Thyroid gland (tissue), 4 donors: Measurements from ENCODE around the gene NMNAT2.

ENCODE experiments used
- POLR2A ChIP-seq, 2 donors: fragments of 450-650 bp; IDR thresholded peaks; one replicate each; pipeline ENCODE4 v1.6.1; 2017; ENCODE audit warnings: antibody characterized with exemption in 2 of 2, mild to moderate bottlenecking in 2 of 2, moderate library complexity in 1 of 2
- TF ChIP-seq, protein P1 (sequence below), 6 experiments: fragments of 200-600 bp in 3 of 6; fragments of 450-650 bp in 3 of 6; sonication (generic) in 3 of 6; IDR thresholded peaks; one replicate each; pipeline ENCODE4 v1.5.1; 2016 to 2019; ENCODE audit warnings: antibody characterized with exemption in 6 of 6, mild to moderate bottlenecking in 2 of 6, inconsistent platforms in 1 of 6, moderate library complexity in 1 of 6

DNA sequence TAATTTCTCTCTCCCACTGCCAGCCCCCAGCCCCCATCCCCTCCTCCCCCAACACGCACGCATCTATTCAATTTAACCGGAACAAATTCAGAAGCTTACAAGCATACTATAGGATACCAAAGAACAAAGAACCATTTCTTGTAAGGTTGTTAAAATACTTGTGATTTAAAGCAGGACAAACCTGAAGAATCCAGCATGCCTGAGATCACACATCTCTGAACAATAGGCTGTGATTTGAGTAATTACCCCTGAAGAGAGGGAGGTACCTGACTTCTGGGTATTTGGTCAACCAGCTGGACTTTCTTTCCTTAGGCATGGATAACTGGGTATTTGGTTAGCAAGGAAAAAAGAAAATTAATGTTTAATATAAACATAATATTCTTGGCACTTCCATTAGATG is 105.1 kb downstream of the NMNAT2 start:
- TF ChIP-seq, protein P1, sequence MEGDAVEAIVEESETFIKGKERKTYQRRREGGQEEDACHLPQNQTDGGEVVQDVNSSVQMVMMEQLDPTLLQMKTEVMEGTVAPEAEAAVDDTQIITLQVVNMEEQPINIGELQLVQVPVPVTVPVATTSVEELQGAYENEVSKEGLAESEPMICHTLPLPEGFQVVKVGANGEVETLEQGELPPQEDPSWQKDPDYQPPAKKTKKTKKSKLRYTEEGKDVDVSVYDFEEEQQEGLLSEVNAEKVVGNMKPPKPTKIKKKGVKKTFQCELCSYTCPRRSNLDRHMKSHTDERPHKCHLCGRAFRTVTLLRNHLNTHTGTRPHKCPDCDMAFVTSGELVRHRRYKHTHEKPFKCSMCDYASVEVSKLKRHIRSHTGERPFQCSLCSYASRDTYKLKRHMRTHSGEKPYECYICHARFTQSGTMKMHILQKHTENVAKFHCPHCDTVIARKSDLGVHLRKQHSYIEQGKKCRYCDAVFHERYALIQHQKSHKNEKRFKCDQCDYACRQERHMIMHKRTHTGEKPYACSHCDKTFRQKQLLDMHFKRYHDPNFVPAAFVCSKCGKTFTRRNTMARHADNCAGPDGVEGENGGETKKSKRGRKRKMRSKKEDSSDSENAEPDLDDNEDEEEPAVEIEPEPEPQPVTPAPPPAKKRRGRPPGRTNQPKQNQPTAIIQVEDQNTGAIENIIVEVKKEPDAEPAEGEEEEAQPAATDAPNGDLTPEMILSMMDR (IDR thresholded peaks at IDR 0.05) = no peak
- TF ChIP-seq POLR2A (IDR thresholded peaks at IDR 0.05) = no peak
